ENCODE results near the gene AURKAIP1. TPM values are rescaled to one million over a fixed set of nuclear protein-coding genes. Genes with fewer than 3 reads are reported as not detected.
A peak's percentile ranks its signal among the peaks of the same experiment; 100 is the strongest.

Gene AURKAIP1
- total RNA-seq, 4 donors from 2014 or later = 98.4 to 152 (median 117) TPM

DNA sequence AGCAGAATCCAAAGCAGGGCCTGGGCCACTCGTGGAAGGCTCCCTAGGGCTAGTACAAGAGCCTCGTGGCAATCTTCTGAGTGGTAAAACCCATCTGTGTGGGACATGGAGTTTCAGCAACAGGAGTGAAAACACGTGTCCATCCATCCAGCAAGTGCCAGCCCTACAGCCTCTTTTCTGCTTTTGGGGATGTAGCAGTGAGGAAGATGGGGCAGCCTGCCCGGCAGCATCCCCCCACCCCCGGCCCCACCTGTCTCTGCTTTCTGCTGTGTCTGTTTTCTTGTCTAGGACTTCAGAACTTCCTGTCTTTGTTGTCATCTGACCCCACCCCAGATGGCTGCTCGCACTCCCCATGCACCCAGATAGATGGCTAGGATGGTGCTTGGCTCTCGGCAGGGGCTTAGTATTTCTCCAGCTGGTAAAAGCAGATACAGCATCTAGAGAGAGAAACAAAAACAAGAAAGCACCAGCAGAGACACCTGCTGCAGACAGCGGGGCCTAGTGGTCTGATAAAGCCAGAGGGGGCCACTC is 48.9 kb downstream of the AURKAIP1 start:
- H3K27ac ChIP-seq (replicated peaks in 1 of 4) = peak overlapping the region in 1 of 4 donors; percentile 92
- intact Hi-C loops (cut with DNase I) = no loop called here
- no peaks in the 10 kb centered on the region for H3K27me3 ChIP-seq
- H3K9me3 ChIP-seq = no peaks in the 10 kb centered on the region
- peak overlapping the region; percentile 67 to 99 (median 80) for H3K4me3 ChIP-seq
- TF ChIP-seq EP300 (IDR thresholded peaks at IDR 0.05) (no peak), POLR2A (IDR thresholded peaks at IDR 0.05; ENCODE audit: low read depth) (no peak), POLR2AphosphoS5 (IDR thresholded peaks at IDR 0.05) (no peak)
- TF ChIP-seq, protein P1, sequence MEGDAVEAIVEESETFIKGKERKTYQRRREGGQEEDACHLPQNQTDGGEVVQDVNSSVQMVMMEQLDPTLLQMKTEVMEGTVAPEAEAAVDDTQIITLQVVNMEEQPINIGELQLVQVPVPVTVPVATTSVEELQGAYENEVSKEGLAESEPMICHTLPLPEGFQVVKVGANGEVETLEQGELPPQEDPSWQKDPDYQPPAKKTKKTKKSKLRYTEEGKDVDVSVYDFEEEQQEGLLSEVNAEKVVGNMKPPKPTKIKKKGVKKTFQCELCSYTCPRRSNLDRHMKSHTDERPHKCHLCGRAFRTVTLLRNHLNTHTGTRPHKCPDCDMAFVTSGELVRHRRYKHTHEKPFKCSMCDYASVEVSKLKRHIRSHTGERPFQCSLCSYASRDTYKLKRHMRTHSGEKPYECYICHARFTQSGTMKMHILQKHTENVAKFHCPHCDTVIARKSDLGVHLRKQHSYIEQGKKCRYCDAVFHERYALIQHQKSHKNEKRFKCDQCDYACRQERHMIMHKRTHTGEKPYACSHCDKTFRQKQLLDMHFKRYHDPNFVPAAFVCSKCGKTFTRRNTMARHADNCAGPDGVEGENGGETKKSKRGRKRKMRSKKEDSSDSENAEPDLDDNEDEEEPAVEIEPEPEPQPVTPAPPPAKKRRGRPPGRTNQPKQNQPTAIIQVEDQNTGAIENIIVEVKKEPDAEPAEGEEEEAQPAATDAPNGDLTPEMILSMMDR (IDR thresholded peaks at IDR 0.05) = no peak
- peaks cover 14 to 45% (median 31%) of the 10 kb centered on the region in 4 donors for H3K36me3 ChIP-seq
- no peak for DNase-seq (ENCODE audit: extremely low spot score)
- WGBS = 78% methylated on average over 6 of the region's 8 CpGs
- peaks cover 60 to 65% (median 62%) of the 10 kb centered on the region in 4 donors for H3K4me1 ChIP-seq

GRCh38 chr1:1325288-1326074 is 49.5 kb downstream of the AURKAIP1 start:
- peaks cover 57 to 65% (median 62%) of the 10 kb centered on the region in 4 donors for H3K4me1 ChIP-seq

DNA sequence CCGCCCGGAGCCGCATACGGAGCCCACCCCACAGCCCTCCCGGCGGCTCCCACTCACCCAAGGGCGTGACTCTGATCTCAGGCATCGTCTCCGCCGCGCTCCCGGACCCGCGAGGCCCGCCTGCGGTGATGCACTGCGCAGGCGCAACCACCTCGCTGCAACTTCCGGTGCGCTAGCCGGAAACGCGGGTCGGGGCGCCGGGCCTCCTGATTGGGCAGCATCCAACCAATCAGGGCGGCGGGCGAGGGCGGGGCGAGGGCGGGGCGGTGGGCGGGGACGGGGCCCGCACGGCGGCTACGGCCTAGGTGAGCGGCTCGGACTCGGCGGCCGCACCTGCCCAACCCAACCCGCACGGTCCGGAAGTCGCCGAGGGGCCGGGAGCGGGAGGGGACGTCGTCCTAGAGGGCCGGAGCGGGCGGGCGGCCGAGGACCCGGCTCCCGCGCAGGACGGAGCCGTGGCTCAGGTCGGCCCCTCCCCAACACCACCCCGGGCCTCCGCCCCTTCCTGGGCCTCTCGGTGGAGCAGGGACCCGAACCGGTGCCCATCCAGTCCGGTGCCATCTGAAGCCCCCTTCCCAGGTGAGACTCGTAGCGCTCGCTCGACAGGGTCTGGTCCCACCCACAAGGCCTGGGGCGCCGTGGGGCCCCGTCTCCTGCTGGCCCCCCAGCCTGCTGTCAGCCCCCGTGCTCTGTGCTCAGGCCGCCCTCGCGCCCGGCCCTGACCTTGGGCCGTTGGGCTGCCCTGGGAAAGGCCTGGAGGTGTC is 50.3 kb downstream of the AURKAIP1 start, which contains the start of the genes CPTP and INTS11:
TSS of gene CPTP (plus strand) at position 279 of the 764 bp plus-strand sequence. CDS start 2,109 bp downstream, outside the sequence.
TSS of gene INTS11 (minus strand) at position 137 of the 764 bp plus-strand sequence. CDS start at position 85, 52 bp downstream.
- peak within 1 kb of the TSS; percentile 67 to 99 (median 80) for H3K4me3 ChIP-seq
- peak within 1 kb of the TSS; percentile 79 to 92 (median 85) for H3K27ac ChIP-seq (replicated peaks in 1 of 4)
- H3K4me1 ChIP-seq = peaks cover 51 to 70% (median 66%) of the 10 kb centered on the region in 4 donors
- DNase-seq (ENCODE audit: extremely low spot score) = peak; percentile 97
- peaks cover 17 to 59% (median 43%) of the 10 kb centered on the region in 4 donors for H3K36me3 ChIP-seq
- no peaks in the 10 kb centered on the region for H3K9me3 ChIP-seq
- peak; percentile 48 for TF ChIP-seq POLR2A (IDR thresholded peaks at IDR 0.05; ENCODE audit: low read depth)
- no peak for TF ChIP-seq EP300 (IDR thresholded peaks at IDR 0.05)
- peak; percentile 94 to 96 for TF ChIP-seq POLR2AphosphoS5 (IDR thresholded peaks at IDR 0.05)
- 0% methylated on average over 2 of the region's 84 CpGs for WGBS
- intact Hi-C loops (cut with DNase I) = no loop called here
- no peaks in the 10 kb centered on the region for H3K27me3 ChIP-seq

More at GRCh38 chr1:1325288-1326074, 49.5 kb downstream of the AURKAIP1 start:
- Histone ChIP-seq H3K36me3 (peaks cover 14 to 51% (median 35%) of the 10 kb centered on the region in 4 donors), H3K27ac (replicated peaks in 1 of 4) (peak overlapping the region; percentile 79 to 92 (median 85)), H3K4me3 (peak overlapping the region; percentile 67 to 99 (median 80)), H3K9me3 (no peaks in the 10 kb centered on the region), H3K27me3 (no peaks in the 10 kb centered on the region)
- DNase-seq (ENCODE audit: extremely low spot score) = no peak
- WGBS = 43% methylated on average over 10 of the region's 16 CpGs
- TF ChIP-seq EP300 (IDR thresholded peaks at IDR 0.05) = no peak
- peak in 1 of 2 donors; percentile 14 for TF ChIP-seq POLR2AphosphoS5 (IDR thresholded peaks at IDR 0.05)
- intact Hi-C loops (cut with DNase I) = no loop called here

- Histone ChIP-seq H3K4me3 (peak overlapping the region; percentile 67 to 99 (median 80)), H3K4me1 (peaks cover 52 to 76% (median 72%) of the 10 kb centered on the region in 4 donors), H3K9me3 (no peaks in the 10 kb centered on the region), H3K36me3 (peaks cover 17 to 62% (median 48%) of the 10 kb centered on the region in 4 donors), H3K27ac (replicated peaks in 1 of 4) (peak overlapping the region; percentile 79 to 92 (median 85)), H3K27me3 (no peaks in the 10 kb centered on the region)
- intact Hi-C loops (cut with DNase I) = no loop called here
- DNase-seq (ENCODE audit: extremely low spot score) = no peak
- WGBS = 0% methylated on average over 6 of the region's 41 CpGs
- TF ChIP-seq, protein P1 (IDR thresholded peaks at IDR 0.05) = no peak
- TF ChIP-seq POLR2AphosphoS5 (IDR thresholded peaks at IDR 0.05) (no peak), POLR2A (IDR thresholded peaks at IDR 0.05; ENCODE audit: low read depth) (no peak), EP300 (IDR thresholded peaks at IDR 0.05) (no peak)
Measured at GRCh38 chr1:1324084-1324523, 50.9 kb downstream of the AURKAIP1 start.

Other genes starting within 250 kb of the AURKAIP1 start
- under 1 TPM in 1 of 4 donors, not detected in 3; 0.17 TPM for gene TTLL10, start 201.3 kb downstream of the AURKAIP1 start, total RNA-seq
- gene TNFRSF18, start 168.6 kb downstream of the AURKAIP1 start, total RNA-seq = under 1 TPM in 2 of 4 donors, not detected in 2; 0.29 to 0.66 TPM
- gene TNFRSF4, start 161.1 kb downstream of the AURKAIP1 start, total RNA-seq = 1 to 10 TPM in 2 of 4 donors, under 1 TPM in 2; 0.50 to 2.1 (median 0.93) TPM
- 100 to 1,000 TPM in 3 of 4 donors, 10 to 100 TPM in 1; 88.5 to 125 (median 107) TPM for gene SDF4, start 143.2 kb downstream of the AURKAIP1 start, total RNA-seq
- gene B3GALT6, start 143.0 kb downstream of the AURKAIP1 start, total RNA-seq = 10 to 100 TPM; 10.4 to 24.6 (median 21.0) TPM
- under 1 TPM in 2 of 4 donors, not detected in 2; 0.33 to 0.52 TPM for gene C1QTNF12, start 128.5 kb downstream of the AURKAIP1 start, total RNA-seq
- 10 to 100 TPM; 34.9 to 61.4 (median 49.5) TPM for gene UBE2J2, start 101.4 kb downstream of the AURKAIP1 start, total RNA-seq
- gene SCNN1D, start 94.8 kb downstream of the AURKAIP1 start, total RNA-seq = 1 to 10 TPM in 3 of 4 donors, under 1 TPM in 1; 0.83 to 4.1 (median 1.9) TPM
- gene ACAP3, start 67.3 kb downstream of the AURKAIP1 start, total RNA-seq = 10 to 100 TPM; 34.8 to 63.2 (median 47.4) TPM
- gene PUSL1, start 66.6 kb downstream of the AURKAIP1 start, total RNA-seq = 10 to 100 TPM; 10.3 to 24.7 (median 21.7) TPM
- 100 to 1,000 TPM in 1 of 4 donors, 10 to 100 TPM in 3; 75.9 to 121 (median 87.8) TPM for gene INTS11, start 50.5 kb downstream of the AURKAIP1 start, total RNA-seq
- gene CPTP, start 50.4 kb downstream of the AURKAIP1 start, total RNA-seq = 10 to 100 TPM; 15.4 to 44.9 (median 31.5) TPM
- gene TAS1R3, start 43.9 kb downstream of the AURKAIP1 start, total RNA-seq = under 1 TPM in 2 of 4 donors, not detected in 2; 0.17 to 0.32 TPM
- 100 to 1,000 TPM in 2 of 4 donors, 10 to 100 TPM in 2; 66.9 to 141 (median 114) TPM for gene DVL1, start 25.8 kb downstream of the AURKAIP1 start, total RNA-seq
- gene MXRA8, start 16.7 kb downstream of the AURKAIP1 start, total RNA-seq = 100 to 1,000 TPM in 2 of 4 donors, 10 to 100 TPM in 2; 68.5 to 129 (median 87.2) TPM
- gene CCNL2, start 24.1 kb upstream of the AURKAIP1 start, total RNA-seq = 100 to 1,000 TPM in 2 of 4 donors, 10 to 100 TPM in 2; 73.4 to 136 (median 108) TPM
- 100 to 1,000 TPM; 144 to 175 (median 155) TPM for gene MRPL20, start 32.1 kb upstream of the AURKAIP1 start, total RNA-seq
- 10 to 100 TPM in 2 of 4 donors, 1 to 10 TPM in 2; 8.1 to 19.2 (median 9.8) TPM for gene ANKRD65, start 46.1 kb upstream of the AURKAIP1 start, total RNA-seq
- 100 to 1,000 TPM in 2 of 4 donors, 10 to 100 TPM in 2; 99.7 to 168 (median 116) TPM for gene VWA1, start 60.5 kb upstream of the AURKAIP1 start, total RNA-seq
- 1 to 10 TPM in 1 of 4 donors, under 1 TPM in 3; 0.32 to 2.4 (median 0.58) TPM for gene ATAD3C, start 74.5 kb upstream of the AURKAIP1 start, total RNA-seq
- gene ATAD3B, start 96.6 kb upstream of the AURKAIP1 start, total RNA-seq = 10 to 100 TPM in 2 of 4 donors, 1 to 10 TPM in 2; 9.7 to 14.9 (median 10.0) TPM
- gene ATAD3A, start 137.0 kb upstream of the AURKAIP1 start, total RNA-seq = 10 to 100 TPM; 18.3 to 29.3 (median 25.2) TPM
- 10 to 100 TPM in 2 of 4 donors, 1 to 10 TPM in 2; 8.7 to 22.1 (median 13.9) TPM for gene TMEM240, start 165.4 kb upstream of the AURKAIP1 start, total RNA-seq
- gene SSU72, start 199.7 kb upstream of the AURKAIP1 start, total RNA-seq = 100 to 1,000 TPM in 2 of 4 donors, 10 to 100 TPM in 2; 78.7 to 134 (median 112) TPM
- 1 to 10 TPM in 1 of 4 donors, under 1 TPM in 2, not detected in 1; 0.50 to 1.9 (median 0.84) TPM for gene FNDC10, start 224.9 kb upstream of the AURKAIP1 start, total RNA-seq
- gene MIB2, start 240.3 kb upstream of the AURKAIP1 start, total RNA-seq = 10 to 100 TPM; 33.6 to 99.9 (median 74.6) TPM